PFSK-1 (cell line): ENCODE data around the gene TMEM163.

ENCODE experiments used
- FOXP2 ChIP-seq: optimal IDR thresholded peaks from 2 replicates; pipeline ENCODE3; 2011; ENCODE audit warnings: borderline replicate concordance, control low read depth, inconsistent platforms; ENCODE audit not compliant: insufficient read depth; ENCODE audit errors: extremely low read length, extremely low read depth
- POLR2AphosphoS5 ChIP-seq: IDR thresholded peaks from 2 replicates; pipeline ENCODE4 v1.6.1; 2012; ENCODE audit warnings: low read depth, mild to moderate bottlenecking, control low read depth, low read length, moderate library complexity
- REST ChIP-seq, 2 experiments: IDR thresholded peaks; 2 replicates each; pipeline versions ENCODE4 v1.6.1 to v1.8.0; 2011 to 2012; ENCODE audit warnings: low read depth in 2 of 2, low read length in 2 of 2, control low read depth in 1 of 2, inconsistent platforms in 1 of 2, mild to moderate bottlenecking in 1 of 2, moderate library complexity in 1 of 2; ENCODE audit not compliant: insufficient read depth in 1 of 2
- SIN3A ChIP-seq: IDR thresholded peaks from 2 replicates; pipeline ENCODE4 v1.6.1; 2012; ENCODE audit warnings: mild to moderate bottlenecking, low read length, moderate library complexity, borderline replicate concordance; ENCODE audit not compliant: insufficient read depth
- TAF1 ChIP-seq: IDR thresholded peaks from 2 replicates; pipeline ENCODE4 v1.6.1; 2012; ENCODE audit warnings: low read length, control low read depth, borderline replicate concordance; ENCODE audit not compliant: insufficient read depth

The TMEM163 gene

GRCh38 chr2:134440336-134440909 lies 278.4 kb downstream of the TMEM163 start:
- TF ChIP-seq FOXP2 (no peak), POLR2AphosphoS5 (no peak), REST (IDR thresholded peaks at IDR 0.05; ENCODE audit: insufficient read depth in 1 of 2, low read depth in 2 of 2, low read length in 2 of 2) (no peak), TAF1 (no peak), SIN3A (no peak)

DNA sequence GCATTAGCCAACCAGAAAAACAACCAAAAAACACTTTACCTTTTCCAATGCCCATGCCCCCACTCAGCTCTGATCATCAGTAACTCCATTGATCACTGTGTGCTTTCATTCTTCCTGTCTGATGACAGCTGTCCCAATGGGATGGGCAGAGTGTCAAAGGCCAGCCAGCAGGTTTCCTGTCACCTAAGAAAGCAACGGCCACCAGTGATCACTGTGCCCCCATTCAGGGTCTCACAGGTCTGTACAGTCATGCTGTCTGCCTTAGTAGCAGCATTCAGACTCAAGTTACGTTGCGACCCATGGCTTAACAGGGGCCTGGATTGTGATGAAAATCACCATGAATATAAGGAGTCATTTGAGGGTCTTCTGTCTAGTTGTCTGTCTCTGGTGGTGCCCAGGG lies 280.4 kb downstream of the TMEM163 start:
- TF ChIP-seq POLR2AphosphoS5: no peak
- no peak for TF ChIP-seq SIN3A
- no peak for TF ChIP-seq REST (IDR thresholded peaks at IDR 0.05; ENCODE audit: insufficient read depth in 1 of 2, low read depth in 2 of 2, low read length in 2 of 2)
- TF ChIP-seq TAF1: no peak
- TF ChIP-seq FOXP2: no peak

GRCh38 chr2:134436706-134437105 lies 282.1 kb downstream of the TMEM163 start:
- no peak for TF ChIP-seq FOXP2
- no peak for TF ChIP-seq TAF1
- TF ChIP-seq REST (IDR thresholded peaks at IDR 0.05; ENCODE audit: insufficient read depth in 1 of 2, low read depth in 2 of 2, low read length in 2 of 2): no peak
- TF ChIP-seq SIN3A: no peak
- TF ChIP-seq POLR2AphosphoS5: no peak

- no peak for TF ChIP-seq REST (IDR thresholded peaks at IDR 0.05; ENCODE audit: insufficient read depth in 1 of 2, low read depth in 2 of 2, low read length in 2 of 2)
- TF ChIP-seq FOXP2: no peak
- TF ChIP-seq POLR2AphosphoS5: no peak
- TF ChIP-seq SIN3A: no peak
- TF ChIP-seq TAF1: no peak
Measured at GRCh38 chr2:134435936-134436335, 282.9 kb downstream of the TMEM163 start.

GRCh38 chr2:134435505-134435904 lies 283.3 kb downstream of the TMEM163 start:
- TF ChIP-seq SIN3A (no peak), POLR2AphosphoS5 (no peak), FOXP2 (no peak)
